NCI-H1105 (cell line): Measurements from ENCODE around the gene EPHA1.
"Not testable (repeated sequence)": the region's sequence is repeated elsewhere in the genome, so short reads cannot be mapped to it uniquely, and the experiment has no call there.

Experiments
- DNase-seq: peaks from one replicate; lab custom pipeline; 2025; lab: John Stamatoyannopoulos, UW

The EPHA1 gene

GRCh38 chr7:143431109-143431508, 22.5 kb upstream of the EPHA1 start:
- no peak for DNase-seq

- DNase-seq: no peak
Measured at GRCh38 chr7:143429770-143430698, 21.4 kb upstream of the EPHA1 start.

DNA sequence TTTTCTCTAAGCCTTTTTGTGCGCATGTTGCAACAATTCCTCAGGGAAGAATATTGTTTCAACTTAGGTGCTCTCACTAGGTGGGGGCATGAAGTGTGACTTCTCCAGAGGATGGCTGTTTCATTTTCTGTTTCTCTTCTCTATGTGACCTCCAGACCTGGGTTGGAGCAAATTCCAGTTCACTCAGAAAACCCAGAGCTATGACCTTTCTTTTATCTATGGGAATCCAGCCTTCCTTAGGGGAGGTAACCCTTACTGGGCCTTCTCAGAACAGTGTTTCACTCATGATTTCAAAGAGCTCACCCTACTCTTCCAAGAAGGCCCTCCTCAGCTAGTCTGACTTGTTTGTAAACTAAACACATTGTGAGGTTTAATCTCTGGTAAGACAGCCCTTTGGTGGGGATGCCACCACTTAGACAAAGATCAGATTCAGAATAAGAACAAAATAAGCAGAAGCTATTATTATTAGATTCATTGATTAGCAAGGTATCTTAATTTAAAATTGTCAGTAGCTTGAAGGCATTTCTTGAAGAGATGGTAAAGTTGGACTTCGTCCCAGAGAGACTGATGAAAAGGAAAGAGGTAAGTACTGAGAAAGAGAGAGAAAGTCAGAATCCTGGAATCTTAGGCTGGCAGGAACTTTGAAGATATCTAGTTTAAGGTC, 18.0 kb upstream of the EPHA1 start:
- no peak for DNase-seq

DNA sequence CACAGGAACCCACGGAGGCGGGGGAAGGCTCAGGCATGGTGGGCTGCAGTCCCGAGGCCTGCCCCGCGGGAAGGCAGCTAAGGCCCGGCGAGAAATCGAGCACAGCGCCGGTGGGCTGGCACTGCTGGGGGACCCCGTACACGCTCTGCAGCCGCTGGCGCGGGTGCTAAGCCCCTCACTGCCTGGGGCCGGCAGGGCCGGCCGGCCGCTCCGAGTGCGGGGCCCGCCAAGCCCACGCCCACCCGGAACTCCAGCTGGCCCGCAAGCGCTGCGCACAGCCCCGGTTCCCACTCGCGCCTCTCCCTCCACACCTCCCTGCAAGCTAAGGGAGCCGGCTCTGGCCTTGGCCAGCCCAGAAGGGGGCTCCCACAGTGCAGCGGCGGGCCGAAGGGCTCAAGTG, 15.8 kb upstream of the EPHA1 start:
- DNase-seq: not testable (repeated sequence)

DNA sequence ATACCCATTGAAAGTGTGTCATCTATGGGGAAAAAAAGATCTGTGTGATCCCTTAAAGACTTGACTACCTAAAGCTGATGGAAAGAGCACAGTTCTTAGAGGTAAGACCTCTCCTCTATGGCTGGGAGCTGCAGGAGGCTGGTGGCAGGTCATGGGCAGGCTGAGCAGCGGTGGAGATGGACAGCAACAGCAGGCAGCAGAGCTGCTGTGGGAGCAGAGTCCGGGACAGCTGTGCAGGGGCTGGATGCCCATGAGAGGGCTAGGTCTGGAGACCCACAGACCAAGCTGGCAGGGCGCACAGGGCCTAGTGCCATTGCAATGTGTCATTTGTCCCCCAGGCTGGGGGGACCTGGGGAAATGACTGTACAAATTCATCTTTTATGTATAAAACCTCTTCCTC, 13.4 kb upstream of the EPHA1 start:
- no peak for DNase-seq

- DNase-seq: not testable (repeated sequence)
Measured at GRCh38 chr7:143420624-143421023, 12.0 kb upstream of the EPHA1 start.

- DNase-seq: peak; percentile 50
Measured at GRCh38 chr7:143419880-143420279, 11.2 kb upstream of the EPHA1 start.

- DNase-seq: no peak
Measured at GRCh38 chr7:143418681-143419458, 10.2 kb upstream of the EPHA1 start.

GRCh38 chr7:143417734-143418383, 9.2 kb upstream of the EPHA1 start:
- no peak for DNase-seq

DNA sequence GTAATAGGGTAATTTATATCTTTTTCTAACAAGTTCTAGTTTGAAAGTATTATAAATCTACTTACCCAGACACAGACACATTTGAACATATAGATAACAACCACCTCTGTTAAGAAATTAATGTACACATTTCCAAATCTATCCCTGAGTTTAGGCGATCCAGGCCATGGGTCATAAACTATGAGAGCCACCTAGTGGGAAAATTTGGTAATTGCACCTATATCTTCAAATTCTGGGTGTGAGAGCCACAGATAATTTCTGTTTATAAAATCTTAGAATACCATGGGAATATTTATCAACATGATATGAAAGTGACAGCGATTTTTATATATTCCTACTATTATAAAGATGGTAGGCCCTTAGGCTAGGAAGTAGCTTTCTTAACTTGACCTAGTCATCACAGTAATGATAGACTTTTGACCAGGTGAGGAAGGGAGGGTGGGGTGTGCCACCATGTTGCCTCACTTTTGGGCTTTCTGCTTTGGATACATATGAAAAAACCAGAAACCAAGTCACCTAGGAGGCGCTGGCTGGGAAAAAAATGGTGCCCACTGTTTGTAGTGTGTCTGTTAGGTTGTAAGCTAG, 8.0 kb upstream of the EPHA1 start:
- DNase-seq: peak; percentile 58

GRCh38 chr7:143415742-143416397, 7.2 kb upstream of the EPHA1 start:
- DNase-seq: no peak

DNA sequence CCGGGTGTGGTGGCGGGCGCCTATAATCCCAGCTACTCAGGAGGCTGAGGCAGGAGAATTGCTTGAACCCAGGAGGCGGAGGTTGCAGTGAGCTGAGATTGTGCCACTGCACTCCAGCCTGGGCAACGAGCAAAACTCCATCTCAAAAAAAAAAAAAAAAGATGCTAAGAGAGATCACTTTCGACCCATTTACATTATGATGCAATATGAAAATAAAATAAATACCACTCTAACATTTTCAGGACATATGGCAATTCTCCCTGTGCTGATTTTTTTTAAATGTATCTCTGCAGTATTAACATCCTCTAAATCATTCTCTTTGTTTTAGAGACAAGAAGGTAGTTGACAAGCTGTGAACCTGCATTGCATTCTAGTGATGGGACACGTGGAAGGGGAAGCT, 6.6 kb upstream of the EPHA1 start:
- DNase-seq: not testable (repeated sequence)

DNA sequence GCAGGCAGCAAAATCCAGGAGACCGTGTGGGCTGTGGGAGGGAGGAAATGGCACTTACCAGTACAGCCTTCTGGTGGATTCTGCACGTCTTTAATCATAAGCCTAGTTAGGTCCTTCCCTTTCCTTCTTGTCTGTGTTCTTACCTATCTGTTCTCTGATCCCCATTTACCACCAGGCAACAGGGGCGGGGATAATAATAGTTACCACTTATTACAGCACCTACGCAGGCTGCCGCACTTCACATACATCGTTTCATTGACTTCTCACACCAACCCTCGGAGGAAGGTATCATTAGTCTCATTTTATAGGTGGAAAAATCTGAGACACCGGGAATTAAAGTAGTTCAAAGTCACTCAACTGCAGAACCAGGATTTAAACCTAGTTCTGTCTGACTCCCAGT, 4.5 kb upstream of the EPHA1 start:
- no peak for DNase-seq

DNA sequence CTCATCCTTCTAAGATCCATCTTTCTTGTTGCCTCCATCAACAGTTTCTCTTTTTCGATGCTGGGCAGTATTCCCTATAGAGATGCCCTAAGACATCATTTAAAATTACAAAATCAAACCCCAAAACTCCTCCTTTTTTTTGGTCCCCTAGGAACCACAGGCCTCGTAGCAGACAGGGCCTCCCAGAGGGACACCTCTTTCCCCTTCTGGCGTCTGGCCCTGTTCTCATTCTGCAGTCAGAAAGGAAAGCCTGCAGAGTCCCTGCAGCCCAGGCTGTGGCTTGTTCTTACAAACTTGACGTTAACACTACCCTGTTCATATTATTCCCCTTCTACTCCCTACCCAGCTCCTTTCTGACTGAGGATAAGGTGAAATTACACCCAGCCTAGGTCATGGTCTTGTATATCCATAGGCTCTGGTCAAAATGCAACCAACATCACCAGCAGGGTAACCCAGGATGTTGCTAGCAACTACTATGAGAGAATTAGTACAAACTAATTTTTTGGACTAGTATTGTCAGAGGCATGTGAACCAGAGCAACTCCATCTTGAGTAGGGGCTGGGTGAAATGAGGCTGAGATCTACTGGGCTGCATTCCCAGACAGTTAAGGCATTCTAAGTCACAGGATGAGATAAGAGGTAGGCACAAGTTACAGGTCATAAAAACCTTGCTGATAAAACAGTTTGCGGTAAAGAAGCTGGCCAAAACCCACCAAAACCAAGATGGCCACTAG, 3.5 kb upstream of the EPHA1 start:
- no peak for DNase-seq

GRCh38 chr7:143410521-143411004, 1.9 kb upstream of the EPHA1 start:
- no peak for DNase-seq

GRCh38 chr7:143408252-143408685, 387 bp downstream of the EPHA1 start:
- DNase-seq: no peak

- no peak for DNase-seq
Measured at GRCh38 chr7:143407287-143408251, 1.1 kb downstream of the EPHA1 start.

- no peak for DNase-seq
Measured at GRCh38 chr7:143406002-143406357, 2.7 kb downstream of the EPHA1 start.
